Activated naive CD4-positive, alpha-beta T cell treated with anti-CD3 and anti-CD28 coated beads, Interleukin-2, amount 50 U/mL, for 24 hours (primary cell): ENCODE data around the gene TGFBRAP1.
A peak's percentile ranks its signal among the peaks of the same experiment; 100 is the strongest.
"Not testable (repeated sequence)": the region's sequence is repeated elsewhere in the genome, so short reads cannot be mapped to it uniquely, and the experiment has no call there.

Experiments
- H3K27ac Mint-ChIP-seq: one replicate; pipeline ENCODE4 v1.8.0; 2021; ENCODE audit warnings: mild to moderate bottlenecking, mixed read lengths
- H3K27me3 Mint-ChIP-seq: one replicate; pipeline ENCODE4 v1.8.0; 2021; ENCODE audit warnings: mixed read lengths
- H3K36me3 Mint-ChIP-seq: one replicate; pipeline ENCODE4 v1.8.0; 2021; ENCODE audit warnings: mixed read lengths
- H3K4me1 Mint-ChIP-seq: one replicate; pipeline ENCODE4 v1.8.0; 2021; ENCODE audit warnings: mixed read lengths
- H3K4me3 Mint-ChIP-seq: one replicate; pipeline ENCODE4 v1.8.0; 2021; ENCODE audit warnings: mild to moderate bottlenecking, mixed read lengths
- H3K9me3 Mint-ChIP-seq: one replicate; pipeline ENCODE4 v1.8.0; 2021; ENCODE audit warnings: mixed read lengths

Gene TGFBRAP1

GRCh38 chr2:105329197-105329554 lies 359 bp downstream of the TGFBRAP1 start:
- Mint-ChIP-seq H3K4me1 (peaks cover 52% of the 10 kb centered on the region), H3K4me3 (peak overlapping the region; percentile 91)

GRCh38 chr2:105328281-105329196 lies 996 bp downstream of the TGFBRAP1 start:
- Mint-ChIP-seq H3K9me3 (no peaks in the 10 kb centered on the region), H3K36me3 (no peaks in the 10 kb centered on the region), H3K27ac (peak overlapping the region; percentile 88), H3K27me3 (no peaks in the 10 kb centered on the region), H3K4me1 (peaks cover 58% of the 10 kb centered on the region), H3K4me3 (peak overlapping the region; percentile 91)

More at GRCh38 chr2:105329197-105329554, 359 bp downstream of the TGFBRAP1 start:
- no peaks in the 10 kb centered on the region for H3K36me3 Mint-ChIP-seq
- H3K27ac Mint-ChIP-seq, result peak overlapping the region; percentile 88
- H3K27me3 Mint-ChIP-seq, result no peaks in the 10 kb centered on the region
- no peaks in the 10 kb centered on the region for H3K9me3 Mint-ChIP-seq

GRCh38 chr2:105327690-105328089 lies 1.8 kb downstream of the TGFBRAP1 start:
- Mint-ChIP-seq H3K4me1 (peaks cover 67% of the 10 kb centered on the region), H3K36me3 (no peaks in the 10 kb centered on the region), H3K27ac (peak overlapping the region; percentile 2), H3K9me3 (no peaks in the 10 kb centered on the region), H3K27me3 (no peaks in the 10 kb centered on the region), H3K4me3 (peak overlapping the region; percentile 91)

GRCh38 chr2:105327271-105327670 lies 2.3 kb downstream of the TGFBRAP1 start:
- not testable (repeated sequence) for H3K4me3 Mint-ChIP-seq, H3K9me3 Mint-ChIP-seq, H3K27ac Mint-ChIP-seq, H3K27me3 Mint-ChIP-seq, H3K36me3 Mint-ChIP-seq
- H3K4me1 Mint-ChIP-seq, result peaks cover 71% of the 10 kb centered on the region

GRCh38 chr2:105325389-105325963 lies 4.1 kb downstream of the TGFBRAP1 start:
- Mint-ChIP-seq H3K4me3 (no peak overlapping the region), H3K27ac (peak overlapping the region; percentile 46), H3K27me3 (no peaks in the 10 kb centered on the region), H3K4me1 (peaks cover 71% of the 10 kb centered on the region), H3K9me3 (no peaks in the 10 kb centered on the region), H3K36me3 (no peaks in the 10 kb centered on the region)

GRCh38 chr2:105324732-105325131 lies 4.8 kb downstream of the TGFBRAP1 start:
- H3K27ac Mint-ChIP-seq, result no peak overlapping the region

GRCh38 chr2:105324101-105324500 lies 5.4 kb downstream of the TGFBRAP1 start:
- Mint-ChIP-seq H3K36me3 (no peaks in the 10 kb centered on the region), H3K27ac (no peak overlapping the region), H3K4me1 (peaks cover 71% of the 10 kb centered on the region), H3K4me3 (no peak overlapping the region), H3K9me3 (no peaks in the 10 kb centered on the region), H3K27me3 (no peaks in the 10 kb centered on the region)

More at GRCh38 chr2:105324732-105325131, 4.8 kb downstream of the TGFBRAP1 start:
- Mint-ChIP-seq H3K27me3 (no peaks in the 10 kb centered on the region), H3K4me3 (no peak overlapping the region), H3K9me3 (no peaks in the 10 kb centered on the region), H3K4me1 (peaks cover 73% of the 10 kb centered on the region), H3K36me3 (no peaks in the 10 kb centered on the region)

- H3K9me3 Mint-ChIP-seq, result no peaks in the 10 kb centered on the region
- H3K4me3 Mint-ChIP-seq, result no peak overlapping the region
- H3K36me3 Mint-ChIP-seq, result no peaks in the 10 kb centered on the region
- peak overlapping the region; percentile 38 for H3K27ac Mint-ChIP-seq
- H3K27me3 Mint-ChIP-seq, result no peaks in the 10 kb centered on the region
- peaks cover 67% of the 10 kb centered on the region for H3K4me1 Mint-ChIP-seq
Observed at GRCh38 chr2:105323111-105323510, 6.4 kb downstream of the TGFBRAP1 start.

GRCh38 chr2:105321875-105322646 lies 7.5 kb downstream of the TGFBRAP1 start:
- Mint-ChIP-seq H3K9me3 (no peaks in the 10 kb centered on the region), H3K4me1 (peaks cover 67% of the 10 kb centered on the region), H3K36me3 (peaks cover 3% of the 10 kb centered on the region), H3K4me3 (no peak overlapping the region), H3K27me3 (no peaks in the 10 kb centered on the region), H3K27ac (no peak overlapping the region)

GRCh38 chr2:105320651-105321215 lies 8.8 kb downstream of the TGFBRAP1 start:
- Mint-ChIP-seq H3K4me3 (no peak overlapping the region), H3K9me3 (no peaks in the 10 kb centered on the region), H3K27me3 (no peaks in the 10 kb centered on the region), H3K27ac (no peak overlapping the region), H3K36me3 (peaks cover 3% of the 10 kb centered on the region), H3K4me1 (peaks cover 59% of the 10 kb centered on the region)

GRCh38 chr2:105317937-105318336 lies 11.6 kb downstream of the TGFBRAP1 start:
- Mint-ChIP-seq H3K4me3 (no peak overlapping the region), H3K36me3 (peaks cover 3% of the 10 kb centered on the region), H3K27ac (no peak overlapping the region), H3K9me3 (no peaks in the 10 kb centered on the region), H3K27me3 (no peaks in the 10 kb centered on the region), H3K4me1 (peaks cover 46% of the 10 kb centered on the region)

- Mint-ChIP-seq H3K36me3 (peaks cover 6% of the 10 kb centered on the region), H3K27me3 (no peaks in the 10 kb centered on the region), H3K27ac (peak overlapping the region; percentile 9)
Observed at GRCh38 chr2:105315314-105315713, 14.2 kb downstream of the TGFBRAP1 start.

GRCh38 chr2:105313877-105314276 lies 15.7 kb downstream of the TGFBRAP1 start:
- Mint-ChIP-seq H3K36me3 (peaks cover 8% of the 10 kb centered on the region), H3K4me3 (no peak overlapping the region), H3K9me3 (no peaks in the 10 kb centered on the region), H3K4me1 (peaks cover 42% of the 10 kb centered on the region), H3K27me3 (no peaks in the 10 kb centered on the region), H3K27ac (no peak overlapping the region)

More at GRCh38 chr2:105315314-105315713, 14.2 kb downstream of the TGFBRAP1 start:
- Mint-ChIP-seq H3K4me3 (no peak overlapping the region), H3K9me3 (no peaks in the 10 kb centered on the region), H3K4me1 (peaks cover 45% of the 10 kb centered on the region)

- no peak overlapping the region for H3K4me3 Mint-ChIP-seq
- no peaks in the 10 kb centered on the region for H3K9me3 Mint-ChIP-seq
- no peaks in the 10 kb centered on the region for H3K27me3 Mint-ChIP-seq
- H3K27ac Mint-ChIP-seq, result no peak overlapping the region
- peaks cover 40% of the 10 kb centered on the region for H3K4me1 Mint-ChIP-seq
- peaks cover 13% of the 10 kb centered on the region for H3K36me3 Mint-ChIP-seq
Observed at GRCh38 chr2:105309147-105309545, 20.4 kb downstream of the TGFBRAP1 start.

GRCh38 chr2:105308382-105309146 lies 21.0 kb downstream of the TGFBRAP1 start:
- H3K4me3 Mint-ChIP-seq, result no peak overlapping the region
- H3K4me1 Mint-ChIP-seq, result peaks cover 39% of the 10 kb centered on the region
- no peak overlapping the region for H3K27ac Mint-ChIP-seq
- no peaks in the 10 kb centered on the region for H3K27me3 Mint-ChIP-seq
- H3K9me3 Mint-ChIP-seq, result no peaks in the 10 kb centered on the region
- H3K36me3 Mint-ChIP-seq, result peaks cover 13% of the 10 kb centered on the region
